PFSK-1 (cell line): Measurements from ENCODE around the gene WASL.

Source experiments
- FOXP2 ChIP-seq: optimal IDR thresholded peaks from 2 replicates; pipeline ENCODE3; 2011; ENCODE audit warnings: borderline replicate concordance, control low read depth, inconsistent platforms; ENCODE audit not compliant: insufficient read depth; ENCODE audit errors: extremely low read length, extremely low read depth
- POLR2AphosphoS5 ChIP-seq: IDR thresholded peaks from 2 replicates; pipeline ENCODE4 v1.6.1; 2012; ENCODE audit warnings: low read depth, mild to moderate bottlenecking, control low read depth, low read length, moderate library complexity
- SIN3A ChIP-seq: IDR thresholded peaks from 2 replicates; pipeline ENCODE4 v1.6.1; 2012; ENCODE audit warnings: mild to moderate bottlenecking, low read length, moderate library complexity, borderline replicate concordance; ENCODE audit not compliant: insufficient read depth
- TAF1 ChIP-seq: IDR thresholded peaks from 2 replicates; pipeline ENCODE4 v1.6.1; 2012; ENCODE audit warnings: low read length, control low read depth, borderline replicate concordance; ENCODE audit not compliant: insufficient read depth
- TF ChIP-seq, protein P1 (sequence below), 2 experiments: IDR thresholded peaks; 2 replicates each; pipeline versions ENCODE4 v1.6.1 to v1.8.0; 2011 to 2012; ENCODE audit warnings: low read depth in 2 of 2, low read length in 2 of 2, control low read depth in 1 of 2, inconsistent platforms in 1 of 2, mild to moderate bottlenecking in 1 of 2, moderate library complexity in 1 of 2; ENCODE audit not compliant: insufficient read depth in 1 of 2

Gene WASL

DNA sequence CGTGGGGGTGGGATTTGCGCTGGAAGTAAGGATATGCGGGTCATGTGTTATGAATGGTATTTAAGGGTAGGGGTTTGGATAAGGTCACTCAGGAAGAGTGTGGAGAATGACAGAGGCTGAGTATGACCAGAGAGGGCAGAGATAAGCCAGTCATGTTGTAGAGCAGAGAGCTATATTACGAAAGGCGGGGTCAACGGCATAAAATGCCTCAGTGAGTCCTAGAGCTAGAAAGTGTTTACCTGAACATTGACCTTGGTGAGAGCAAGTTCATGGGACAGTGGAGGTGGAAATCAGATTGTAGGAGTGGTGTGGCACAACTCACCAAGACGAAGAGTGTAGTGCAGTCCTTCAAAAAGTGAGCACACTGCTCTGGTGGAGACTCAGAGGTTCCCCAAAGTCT, 79.3 kb downstream of the WASL start:
- no peak for TF ChIP-seq FOXP2
- no peak for TF ChIP-seq TAF1
- no peak for TF ChIP-seq POLR2AphosphoS5
- TF ChIP-seq SIN3A, result no peak
- TF ChIP-seq, protein P1, sequence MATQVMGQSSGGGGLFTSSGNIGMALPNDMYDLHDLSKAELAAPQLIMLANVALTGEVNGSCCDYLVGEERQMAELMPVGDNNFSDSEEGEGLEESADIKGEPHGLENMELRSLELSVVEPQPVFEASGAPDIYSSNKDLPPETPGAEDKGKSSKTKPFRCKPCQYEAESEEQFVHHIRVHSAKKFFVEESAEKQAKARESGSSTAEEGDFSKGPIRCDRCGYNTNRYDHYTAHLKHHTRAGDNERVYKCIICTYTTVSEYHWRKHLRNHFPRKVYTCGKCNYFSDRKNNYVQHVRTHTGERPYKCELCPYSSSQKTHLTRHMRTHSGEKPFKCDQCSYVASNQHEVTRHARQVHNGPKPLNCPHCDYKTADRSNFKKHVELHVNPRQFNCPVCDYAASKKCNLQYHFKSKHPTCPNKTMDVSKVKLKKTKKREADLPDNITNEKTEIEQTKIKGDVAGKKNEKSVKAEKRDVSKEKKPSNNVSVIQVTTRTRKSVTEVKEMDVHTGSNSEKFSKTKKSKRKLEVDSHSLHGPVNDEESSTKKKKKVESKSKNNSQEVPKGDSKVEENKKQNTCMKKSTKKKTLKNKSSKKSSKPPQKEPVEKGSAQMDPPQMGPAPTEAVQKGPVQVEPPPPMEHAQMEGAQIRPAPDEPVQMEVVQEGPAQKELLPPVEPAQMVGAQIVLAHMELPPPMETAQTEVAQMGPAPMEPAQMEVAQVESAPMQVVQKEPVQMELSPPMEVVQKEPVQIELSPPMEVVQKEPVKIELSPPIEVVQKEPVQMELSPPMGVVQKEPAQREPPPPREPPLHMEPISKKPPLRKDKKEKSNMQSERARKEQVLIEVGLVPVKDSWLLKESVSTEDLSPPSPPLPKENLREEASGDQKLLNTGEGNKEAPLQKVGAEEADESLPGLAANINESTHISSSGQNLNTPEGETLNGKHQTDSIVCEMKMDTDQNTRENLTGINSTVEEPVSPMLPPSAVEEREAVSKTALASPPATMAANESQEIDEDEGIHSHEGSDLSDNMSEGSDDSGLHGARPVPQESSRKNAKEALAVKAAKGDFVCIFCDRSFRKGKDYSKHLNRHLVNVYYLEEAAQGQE (IDR thresholded peaks at IDR 0.05; ENCODE audit: insufficient read depth in 1 of 2, low read depth in 2 of 2, low read length in 2 of 2), result no peak

GRCh38 chr7:123666492-123666891, 82.3 kb downstream of the WASL start:
- TF ChIP-seq FOXP2 (no peak), SIN3A (no peak), TAF1 (no peak), POLR2AphosphoS5 (no peak)
- TF ChIP-seq, protein P1 (IDR thresholded peaks at IDR 0.05; ENCODE audit: insufficient read depth in 1 of 2, low read depth in 2 of 2, low read length in 2 of 2), result no peak

DNA sequence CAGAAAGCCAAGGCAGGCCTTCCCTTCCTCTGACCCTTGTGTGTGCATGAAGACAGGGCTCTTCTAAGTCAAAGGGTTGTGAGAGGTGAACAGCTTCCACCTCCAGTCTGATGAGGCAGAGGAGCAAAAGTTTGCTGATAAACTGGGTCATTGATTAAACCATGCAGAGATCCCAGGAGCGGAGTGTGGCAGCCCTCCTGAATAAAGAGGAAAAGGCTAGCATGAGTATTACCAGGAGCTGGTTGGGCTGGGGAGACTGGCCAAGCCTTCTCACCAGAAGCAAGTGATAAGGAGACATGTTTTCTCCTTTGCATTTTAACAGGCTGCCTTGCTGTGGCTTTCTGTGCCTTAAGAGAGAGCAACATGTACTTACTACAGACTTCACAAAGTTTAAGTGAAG, 82.9 kb downstream of the WASL start:
- TF ChIP-seq FOXP2, result no peak
- TF ChIP-seq TAF1, result no peak
- TF ChIP-seq, protein P1 (IDR thresholded peaks at IDR 0.05; ENCODE audit: insufficient read depth in 1 of 2, low read depth in 2 of 2, low read length in 2 of 2), result no peak
- TF ChIP-seq POLR2AphosphoS5, result no peak
- TF ChIP-seq SIN3A, result no peak

DNA sequence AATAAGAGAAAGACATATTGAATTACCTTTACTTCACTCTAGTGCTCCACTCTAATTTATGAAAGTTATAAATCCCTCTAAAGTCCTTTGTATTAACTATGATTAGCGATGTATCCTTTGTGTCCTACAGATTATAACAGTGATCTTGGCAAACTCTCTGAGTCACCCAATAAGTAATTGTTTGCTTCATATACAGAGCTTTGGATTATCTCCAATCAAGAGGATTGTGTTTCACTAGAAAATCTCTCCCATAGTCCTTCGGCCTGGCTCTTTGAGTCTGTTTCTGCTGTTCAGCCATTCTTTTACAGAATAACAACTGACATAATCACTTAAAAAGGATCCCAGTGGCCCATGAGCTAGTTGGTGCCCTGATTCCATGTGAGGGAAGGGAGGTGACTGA, 83.6 kb downstream of the WASL start:
- no peak for TF ChIP-seq TAF1
- no peak for TF ChIP-seq POLR2AphosphoS5
- TF ChIP-seq SIN3A, result no peak
- TF ChIP-seq FOXP2, result no peak
- TF ChIP-seq, protein P1 (IDR thresholded peaks at IDR 0.05; ENCODE audit: insufficient read depth in 1 of 2, low read depth in 2 of 2, low read length in 2 of 2), result no peak

DNA sequence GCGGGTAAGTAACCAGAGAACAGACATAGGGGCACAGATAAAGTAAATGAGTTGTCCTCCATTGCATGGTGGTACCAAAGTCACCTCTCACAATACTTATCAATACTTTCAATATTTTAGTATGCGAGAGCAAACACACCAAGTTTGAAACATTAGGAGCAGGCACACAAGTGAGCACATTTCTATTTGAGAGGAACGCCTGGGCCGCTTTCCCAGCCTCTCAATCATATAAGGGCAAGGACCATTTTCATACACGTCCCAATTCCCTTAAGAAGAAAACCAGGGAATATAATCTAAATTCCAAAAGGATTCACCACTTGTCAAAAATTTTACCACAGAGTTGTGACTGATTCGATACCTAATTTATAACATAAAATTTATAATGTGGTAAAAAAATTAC, 85.6 kb downstream of the WASL start:
- TF ChIP-seq, protein P1 (IDR thresholded peaks at IDR 0.05; ENCODE audit: insufficient read depth in 1 of 2, low read depth in 2 of 2, low read length in 2 of 2), result no peak
- TF ChIP-seq TAF1 (no peak), POLR2AphosphoS5 (no peak), FOXP2 (no peak), SIN3A (no peak)
